Thoracic aorta endothelial cell (primary cell): Measurements from ENCODE around the gene ESR2. TPM values are rescaled to one million over a fixed set of nuclear protein-coding genes. Genes with fewer than 3 reads are reported as not detected.

Experiments
- small RNA-seq: library from RNA; depleted of rRNA; stranded (forward); fragments of <200 nt; gene quantifications from one replicate; pipeline ENCODE3, GENCODE V24; 2012
- total RNA-seq: library from RNA; depleted of rRNA; stranded (reverse); fragments of >200 nt; gene quantifications from 2 replicates; pipeline ENCODE4 v1.2.3, GENCODE V29; 2012

Gene ESR2
- total RNA-seq, result 0.27 and 0.50 TPM in 2 replicates

DNA sequence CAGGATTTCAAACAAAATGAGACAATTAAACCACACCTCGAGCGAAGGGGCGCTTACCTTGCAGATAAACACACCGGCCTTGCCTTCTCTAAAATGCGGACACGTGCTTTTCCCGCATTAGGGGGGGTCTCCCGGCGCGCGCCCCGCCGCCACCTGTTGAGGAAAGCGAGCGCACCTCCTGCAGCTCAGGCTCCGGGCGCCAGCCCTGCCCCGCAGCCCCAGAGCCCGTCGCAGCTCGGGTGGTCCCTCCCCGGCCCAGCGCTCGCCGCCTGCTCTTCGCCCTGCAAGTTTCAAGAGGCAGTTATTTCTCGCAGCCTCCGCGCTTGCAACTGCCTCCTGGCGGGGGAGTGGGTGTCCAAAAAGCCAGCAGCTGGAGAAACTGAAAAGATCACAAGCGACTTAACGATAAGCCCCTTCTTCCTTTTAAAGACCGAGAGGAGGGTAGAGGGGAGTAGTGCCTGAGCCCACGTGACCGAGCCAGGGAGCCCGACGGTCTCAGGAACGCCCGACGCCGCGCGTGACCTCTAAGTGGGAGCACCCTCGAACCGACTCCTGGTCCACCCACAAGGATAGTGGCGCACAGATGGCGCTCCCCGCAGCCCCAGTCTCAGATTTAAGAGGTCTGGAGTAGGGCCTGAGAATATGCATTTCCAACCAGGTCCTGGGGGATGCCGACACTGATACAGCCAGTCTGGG is at the start of gene ESR2:
ESR2 (minus strand) TSS at position 396 of the 696 bp plus-strand sequence. CDS start 11,386 bp downstream, outside the sequence.

Small RNA genes lying within 50 kb of the gene (small RNA-seq; reads per million reads assigned to genes)
- gene MIR548H1, result not detected

Other genes starting within 250 kb of the ESR2 start
- gene MTHFD1, start 94.0 kb upstream of the ESR2 start, total RNA-seq, result 74.3 and 103 TPM in 2 replicates
- gene AKAP5, start 171.1 kb upstream of the ESR2 start, total RNA-seq, result 0.50 and 0.53 TPM in 2 replicates
- 6.9 and 8.0 TPM in 2 replicates for gene ZBTB25, start 209.5 kb upstream of the ESR2 start, total RNA-seq
- 46.5 and 66.5 TPM in 2 replicates for gene ZBTB1, start 210.4 kb upstream of the ESR2 start, total RNA-seq
- 2.0 and 3.8 TPM in 2 replicates for gene HSPA2, start 246.4 kb upstream of the ESR2 start, total RNA-seq